Body of pancreas (tissue), 4 donors: ENCODE results near the gene CNTNAP2. TPM values are rescaled to one million over a fixed set of nuclear protein-coding genes. Genes with fewer than 3 reads are reported as not detected.

Experiments
- ATAC-seq: fragments of 150-250 bp; one replicate; pipeline ENCODE4 v1.9.1; 2016
- DNase-seq, 4 donors: peaks; one replicate each; pipeline ENCODE4 v3.0.0-alpha.2; 2019
- H3K27ac ChIP-seq, 4 donors: fragments of 200-600 bp; sonication (generic); 1 replicate in 3 of 4; 2 replicates in 1 of 4; pipeline versions ENCODE4 v1.5.1 to v1.6.1; 2016 to 2019; ENCODE audit warnings: mild to moderate bottlenecking in 1 of 4, mixed read lengths in 1 of 4, moderate library complexity in 1 of 4
- H3K27me3 ChIP-seq, 2 donors: fragments of 200-600 bp; sonication (generic); one replicate each; pipeline ENCODE4 v1.6.0; 2016; ENCODE audit warnings: mild to moderate bottlenecking in 1 of 2
- H3K36me3 ChIP-seq, 2 donors: fragments of 200-600 bp; sonication (generic); replicated peaks in 1 of 2; 2 replicates each; pipeline ENCODE4 v1.5.1; 2016; ENCODE audit warnings: low read depth in 2 of 2; ENCODE audit not compliant: insufficient read depth in 1 of 2
- H3K4me1 ChIP-seq: fragments of 200-600 bp; sonication (generic); one replicate; pipeline ENCODE4 v1.6.0; 2016
- H3K4me3 ChIP-seq, 2 donors: fragments of 200-600 bp; sonication (generic); 1 replicate in 1 of 2; 2 replicates in 1 of 2; pipeline ENCODE4 v1.5.1; 2016 to 2019
- H3K9me3 ChIP-seq, 3 donors: fragments of 200-600 bp; sonication (generic); 1 replicate in 2 of 3; 2 replicates in 1 of 3; pipeline ENCODE4 v1.5.1; 2016
- CTCF ChIP-seq, 7 experiments: fragments of 450-650 bp in 4 of 7; fragments of 200-600 bp in 3 of 7; sonication (generic) in 3 of 7; IDR thresholded peaks; one replicate each; pipeline ENCODE4 v1.5.1; 2016 to 2019; ENCODE audit warnings: antibody characterized with exemption in 7 of 7
- POLR2A ChIP-seq, 3 donors: fragments of 450-650 bp; IDR thresholded peaks; one replicate each; pipeline ENCODE4 v1.6.1; 2016; ENCODE audit warnings: antibody characterized with exemption in 3 of 3, mild to moderate bottlenecking in 2 of 3
- WGBS, 2 donors: methylation state at CpG; one replicate each; pipeline ENCODE4 v1.1.5; 2017; 5-methylcytosine and 5-hydroxymethylcytosine counted together
- intact Hi-C: fragments of 100-400 bp; cut with DNase I; formaldehyde crosslinking; loops from one replicate; pipeline ENCODE4 v1.15.1; 2023
- total RNA-seq, 2 donors: library from RNA; depleted of rRNA; stranded (reverse); fragments of >200 nt; gene quantifications; one replicate each; pipeline ENCODE4 v1.1.0, GENCODE V29; 2016

The CNTNAP2 gene
- total RNA-seq, 2 donors from 2014 or later, result 1.0 TPM; not detected in 1

DNA sequence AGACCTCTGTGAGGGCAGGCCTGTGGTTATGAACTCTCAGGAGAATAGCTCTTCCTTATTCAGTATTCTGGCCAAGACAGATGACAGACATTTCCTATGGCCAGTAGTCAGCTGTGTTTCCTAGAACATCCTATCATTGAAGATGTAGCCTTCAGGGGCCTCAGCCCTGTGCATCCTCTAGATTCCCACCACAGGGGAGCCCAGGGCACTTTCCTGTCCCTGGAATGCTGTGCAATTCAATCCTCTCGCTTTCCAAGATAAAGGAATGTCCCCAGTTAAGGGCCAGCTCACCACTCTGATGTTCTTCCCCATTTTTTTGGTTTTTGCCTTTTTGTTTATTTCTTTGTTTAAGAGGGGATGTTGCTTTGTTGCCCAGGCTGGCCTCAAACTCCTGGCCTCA, 1895.2 kb downstream of the CNTNAP2 start:
- Histone ChIP-seq H3K27me3 (no peaks in the 10 kb centered on the region), H3K9me3 (no peaks in the 10 kb centered on the region), H3K27ac (no peak overlapping the region), H3K36me3 (no peaks in the 10 kb centered on the region), H3K4me3 (no peak overlapping the region), H3K4me1 (no peaks in the 10 kb centered on the region)
- intact Hi-C loops, result no loop called here
- 86 to 88% methylated on average over 1 of the region's 1 CpG for WGBS, 2 donors
- ATAC-seq, result no peak
- TF ChIP-seq CTCF (IDR thresholded peaks at IDR 0.05) (no peak), POLR2A (IDR thresholded peaks at IDR 0.05) (no peak)
- no peak for DNase-seq

- TF ChIP-seq CTCF (IDR thresholded peaks at IDR 0.05) (no peak), POLR2A (IDR thresholded peaks at IDR 0.05) (no peak)
- H3K27ac ChIP-seq, result no peak overlapping the region
- H3K4me3 ChIP-seq, result no peak overlapping the region
- no peaks in the 10 kb centered on the region for H3K4me1 ChIP-seq
- H3K9me3 ChIP-seq, result no peaks in the 10 kb centered on the region
- intact Hi-C loops, result no loop called here
- ATAC-seq (no peak), DNase-seq (no peak)
- no peaks in the 10 kb centered on the region for H3K27me3 ChIP-seq
- no peaks in the 10 kb centered on the region for H3K36me3 ChIP-seq
- 76 to 85% methylated on average over 6 of the region's 6 CpGs for WGBS, 2 donors
Observed at GRCh38 chr7:148014001-148014400, 1897.4 kb downstream of the CNTNAP2 start.

- intact Hi-C loops, result no loop called here
- H3K4me1 ChIP-seq, result no peaks in the 10 kb centered on the region
- H3K27me3 ChIP-seq, result no peaks in the 10 kb centered on the region
- no peak overlapping the region for H3K27ac ChIP-seq
- 77 to 81% methylated on average over 4 of the region's 4 CpGs for WGBS, 2 donors
- H3K9me3 ChIP-seq, result no peaks in the 10 kb centered on the region
- H3K4me3 ChIP-seq, result no peak overlapping the region
- H3K36me3 ChIP-seq, result no peaks in the 10 kb centered on the region
- ATAC-seq (no peak), DNase-seq (no peak)
- TF ChIP-seq CTCF (IDR thresholded peaks at IDR 0.05), result no peak
- TF ChIP-seq POLR2A (IDR thresholded peaks at IDR 0.05), result no peak
Observed at GRCh38 chr7:148014541-148014940, 1897.9 kb downstream of the CNTNAP2 start.

- Histone ChIP-seq H3K36me3 (no peaks in the 10 kb centered on the region), H3K9me3 (no peaks in the 10 kb centered on the region), H3K4me3 (no peak overlapping the region), H3K27ac (no peak overlapping the region), H3K27me3 (no peaks in the 10 kb centered on the region), H3K4me1 (no peaks in the 10 kb centered on the region)
- no peak for ATAC-seq
- intact Hi-C loops, result no loop called here
- DNase-seq, result no peak
- WGBS, 2 donors, result 50 to 55% methylated on average over 2 of the region's 2 CpGs
- TF ChIP-seq CTCF (IDR thresholded peaks at IDR 0.05) (no peak), POLR2A (IDR thresholded peaks at IDR 0.05) (no peak)
Observed at GRCh38 chr7:148017126-148017525, 1900.5 kb downstream of the CNTNAP2 start.

DNA sequence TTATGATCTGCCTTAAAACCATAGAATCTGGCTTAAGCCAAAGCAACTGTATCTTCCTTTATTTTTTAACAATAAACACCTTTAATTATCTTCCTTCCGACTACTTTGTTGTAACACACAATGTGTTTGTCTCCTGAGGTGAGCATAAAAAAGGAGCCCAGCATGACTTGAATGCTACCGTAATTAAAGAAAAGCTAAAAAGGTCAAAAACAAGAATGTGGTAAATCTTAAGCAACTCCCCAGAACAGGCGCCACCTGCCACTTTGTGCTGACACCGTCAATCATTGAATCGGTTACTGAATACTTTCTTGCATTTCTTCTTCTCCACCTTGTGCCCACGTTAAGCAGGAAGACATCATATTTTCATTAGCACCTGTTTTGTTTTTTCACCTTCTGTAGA, 1904.1 kb downstream of the CNTNAP2 start:
- H3K9me3 ChIP-seq, result no peaks in the 10 kb centered on the region
- no peak overlapping the region for H3K4me3 ChIP-seq
- 48 to 50% methylated on average over 6 of the region's 6 CpGs for WGBS, 2 donors
- ATAC-seq (no peak), DNase-seq (no peak)
- no peak overlapping the region for H3K27ac ChIP-seq
- H3K36me3 ChIP-seq, result no peaks in the 10 kb centered on the region
- H3K4me1 ChIP-seq, result no peaks in the 10 kb centered on the region
- intact Hi-C loops, result no loop called here
- H3K27me3 ChIP-seq, result no peaks in the 10 kb centered on the region
- TF ChIP-seq CTCF (IDR thresholded peaks at IDR 0.05) (no peak), POLR2A (IDR thresholded peaks at IDR 0.05) (no peak)
